ENCODE measurements around the gene NRDC. TPM values are rescaled to one million over a fixed set of nuclear protein-coding genes. Genes with fewer than 3 reads are reported as not detected.

NRDC gene, protein sequence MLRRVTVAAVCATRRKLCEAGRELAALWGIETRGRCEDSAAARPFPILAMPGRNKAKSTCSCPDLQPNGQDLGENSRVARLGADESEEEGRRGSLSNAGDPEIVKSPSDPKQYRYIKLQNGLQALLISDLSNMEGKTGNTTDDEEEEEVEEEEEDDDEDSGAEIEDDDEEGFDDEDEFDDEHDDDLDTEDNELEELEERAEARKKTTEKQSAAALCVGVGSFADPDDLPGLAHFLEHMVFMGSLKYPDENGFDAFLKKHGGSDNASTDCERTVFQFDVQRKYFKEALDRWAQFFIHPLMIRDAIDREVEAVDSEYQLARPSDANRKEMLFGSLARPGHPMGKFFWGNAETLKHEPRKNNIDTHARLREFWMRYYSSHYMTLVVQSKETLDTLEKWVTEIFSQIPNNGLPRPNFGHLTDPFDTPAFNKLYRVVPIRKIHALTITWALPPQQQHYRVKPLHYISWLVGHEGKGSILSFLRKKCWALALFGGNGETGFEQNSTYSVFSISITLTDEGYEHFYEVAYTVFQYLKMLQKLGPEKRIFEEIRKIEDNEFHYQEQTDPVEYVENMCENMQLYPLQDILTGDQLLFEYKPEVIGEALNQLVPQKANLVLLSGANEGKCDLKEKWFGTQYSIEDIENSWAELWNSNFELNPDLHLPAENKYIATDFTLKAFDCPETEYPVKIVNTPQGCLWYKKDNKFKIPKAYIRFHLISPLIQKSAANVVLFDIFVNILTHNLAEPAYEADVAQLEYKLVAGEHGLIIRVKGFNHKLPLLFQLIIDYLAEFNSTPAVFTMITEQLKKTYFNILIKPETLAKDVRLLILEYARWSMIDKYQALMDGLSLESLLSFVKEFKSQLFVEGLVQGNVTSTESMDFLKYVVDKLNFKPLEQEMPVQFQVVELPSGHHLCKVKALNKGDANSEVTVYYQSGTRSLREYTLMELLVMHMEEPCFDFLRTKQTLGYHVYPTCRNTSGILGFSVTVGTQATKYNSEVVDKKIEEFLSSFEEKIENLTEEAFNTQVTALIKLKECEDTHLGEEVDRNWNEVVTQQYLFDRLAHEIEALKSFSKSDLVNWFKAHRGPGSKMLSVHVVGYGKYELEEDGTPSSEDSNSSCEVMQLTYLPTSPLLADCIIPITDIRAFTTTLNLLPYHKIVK
- 51.3 and 54.1 TPM in 2 replicates for total RNA-seq

DNA sequence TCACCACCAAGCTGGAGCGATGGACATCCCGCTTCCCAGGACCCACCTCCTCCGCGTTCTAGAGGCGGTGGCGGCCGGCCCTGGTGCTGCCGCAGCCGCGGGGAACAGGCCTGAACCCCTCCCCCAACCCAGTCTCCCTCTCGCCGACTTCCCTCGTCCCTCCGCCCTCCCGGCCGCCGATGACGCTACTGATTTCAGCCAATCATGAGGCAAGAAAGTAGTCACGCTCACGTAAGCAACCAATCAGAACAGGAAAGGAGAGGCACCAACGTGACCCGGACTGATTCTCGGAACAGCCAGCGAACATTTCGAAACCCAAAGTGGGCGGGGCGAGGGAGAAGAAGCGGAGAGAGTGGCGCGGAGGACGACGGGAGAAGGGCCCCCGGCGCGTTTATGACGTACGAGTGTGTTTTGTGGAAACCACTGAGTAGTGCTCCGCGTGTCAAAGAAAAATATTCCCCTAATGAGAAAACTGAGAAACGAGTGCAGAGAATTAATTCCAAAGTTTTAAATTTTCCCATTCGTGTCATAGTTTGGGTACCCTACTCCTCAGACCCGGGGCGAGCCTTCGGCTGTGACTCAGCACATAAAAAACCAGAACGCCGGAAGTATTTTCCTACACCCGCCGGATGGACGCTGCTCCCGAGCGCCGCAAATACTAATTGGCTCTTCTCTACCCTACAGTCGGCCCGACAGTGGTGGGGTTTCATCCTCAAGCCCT lies at the start of gene NRDC:
TSS of gene NRDC (minus strand) at position 112 of the 721 bp plus-strand sequence. CDS start 112 bp downstream, outside the sequence.

Other genes starting within 250 kb of the NRDC start
- 2.0 and 2.4 TPM in 2 replicates for gene RAB3B, start 112.0 kb upstream of the NRDC start, total RNA-seq
- gene KTI12, start 155.1 kb upstream of the NRDC start, total RNA-seq = 9.1 and 10.3 TPM in 2 replicates
- gene TXNDC12, start 176.5 kb upstream of the NRDC start, total RNA-seq = 52.9 and 53.3 TPM in 2 replicates
- gene BTF3L4, start 177.6 kb upstream of the NRDC start, total RNA-seq = 39.9 and 54.6 TPM in 2 replicates

All from cardiac atrium fibroblast (primary cell).